ENCODE results near the gene PEX10.
"Not testable (repeated sequence)": the region's sequence is repeated elsewhere in the genome, so short reads cannot be mapped to it uniquely, and the experiment has no call there.

PEX10 gene
- total RNA-seq, result 8.5 to 33.8 (median 20.5) reads per million in 18 experiments

DNA sequence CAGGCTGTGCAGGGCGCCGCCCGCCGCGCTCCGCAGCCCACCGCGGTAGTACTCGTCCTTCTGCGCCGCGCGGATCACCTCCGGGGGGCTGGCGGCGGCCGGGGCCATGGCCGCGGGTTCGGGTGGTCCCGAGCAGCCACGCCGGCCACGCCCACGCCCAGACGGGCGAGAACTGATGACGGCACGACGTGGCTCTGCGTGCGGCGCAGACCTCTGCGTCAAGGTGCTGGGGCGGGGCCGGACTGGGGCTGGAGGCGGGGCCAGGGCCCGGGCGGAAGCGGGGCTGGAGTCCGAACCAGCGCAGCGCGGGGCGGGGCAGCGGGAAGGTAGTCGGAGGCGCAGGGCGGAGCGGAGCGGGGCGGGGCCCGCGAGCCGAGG lies at the start of gene PEX10:
Gene PEX10, minus strand, starts transcription at position 170 of the 378 bp plus-strand sequence. Its CDS starts 62 bp downstream, at position 108.
- DNase-seq, result peak; percentile 98

DNA sequence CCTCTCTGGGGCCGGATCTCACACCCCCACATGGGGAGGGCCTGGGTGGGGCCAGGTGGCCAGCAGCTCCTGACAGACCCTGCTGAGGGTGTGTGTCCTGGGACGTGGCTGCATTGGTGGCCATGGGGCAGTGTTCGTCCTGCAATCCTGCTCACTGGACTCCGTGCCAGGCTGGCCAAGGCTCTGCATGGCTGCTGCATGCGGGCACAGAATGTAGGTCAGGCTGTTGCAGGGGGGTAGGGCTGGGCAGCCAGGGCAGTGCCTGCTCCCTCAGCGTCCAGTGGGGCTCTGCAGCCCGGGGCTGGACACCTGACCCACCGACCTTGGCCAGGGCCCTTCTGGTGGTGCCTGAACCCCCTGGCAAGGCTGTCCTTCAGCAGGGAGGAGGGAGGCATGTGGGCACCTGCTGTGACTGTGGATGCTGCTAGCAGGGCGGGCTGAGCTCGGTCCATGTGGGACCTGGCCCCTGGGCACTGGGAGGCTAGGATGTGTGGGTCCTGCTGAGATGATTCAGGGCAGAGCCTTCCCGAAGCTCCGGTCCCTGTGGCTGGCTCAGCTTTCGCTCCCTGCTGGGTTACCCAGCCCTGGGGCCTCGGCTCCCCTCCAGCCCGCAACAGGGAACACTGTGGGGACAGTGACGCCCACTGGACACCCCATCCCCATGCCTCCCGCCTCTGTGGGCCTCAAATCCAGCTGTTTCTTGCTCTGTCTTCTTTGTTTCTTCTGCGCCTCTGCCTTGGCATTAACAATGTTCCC lies 48.8 kb upstream of the PEX10 start:
- no peak for DNase-seq

DNA sequence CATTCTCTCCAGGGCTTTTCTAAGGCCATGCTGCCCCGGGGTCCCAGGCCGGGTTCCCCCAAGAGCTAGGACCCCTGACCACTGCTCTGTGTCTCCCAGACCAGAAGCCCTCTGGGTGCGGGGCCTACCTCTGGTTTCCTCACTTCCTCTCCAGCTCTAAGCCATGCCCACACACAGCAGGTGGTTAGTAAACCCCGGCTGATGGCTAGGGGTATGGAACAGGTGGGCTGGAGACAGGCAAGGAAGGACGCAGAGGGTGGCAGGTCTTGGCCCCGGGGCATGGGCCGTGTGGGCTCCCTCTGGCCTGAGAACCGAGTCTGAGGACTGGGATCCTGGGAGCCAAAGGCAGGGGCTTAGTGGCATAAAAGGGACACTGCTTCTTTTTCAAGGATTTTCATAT lies 47.8 kb upstream of the PEX10 start:
- no peak for DNase-seq

DNA sequence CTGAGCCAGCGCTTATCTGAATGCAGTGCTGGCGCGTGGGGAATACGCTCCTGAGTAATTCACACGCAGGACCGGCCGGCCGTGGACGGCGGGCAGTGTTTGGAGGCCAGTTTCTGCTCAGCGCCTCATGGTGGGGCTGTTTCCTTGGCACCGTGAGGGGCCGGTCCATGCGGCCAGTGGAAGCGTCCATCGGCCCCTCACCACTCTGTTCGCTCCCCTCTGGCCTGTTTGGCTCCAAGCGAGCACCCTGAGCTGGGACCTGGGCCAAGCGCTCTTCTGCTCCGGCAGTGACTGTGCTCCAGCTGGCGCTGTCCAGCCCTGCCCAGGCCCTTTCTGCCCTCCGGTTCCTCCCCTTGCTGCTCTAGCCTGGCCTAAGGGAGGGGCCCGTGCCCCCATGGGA lies 47.4 kb upstream of the PEX10 start:
- DNase-seq, result no peak

DNA sequence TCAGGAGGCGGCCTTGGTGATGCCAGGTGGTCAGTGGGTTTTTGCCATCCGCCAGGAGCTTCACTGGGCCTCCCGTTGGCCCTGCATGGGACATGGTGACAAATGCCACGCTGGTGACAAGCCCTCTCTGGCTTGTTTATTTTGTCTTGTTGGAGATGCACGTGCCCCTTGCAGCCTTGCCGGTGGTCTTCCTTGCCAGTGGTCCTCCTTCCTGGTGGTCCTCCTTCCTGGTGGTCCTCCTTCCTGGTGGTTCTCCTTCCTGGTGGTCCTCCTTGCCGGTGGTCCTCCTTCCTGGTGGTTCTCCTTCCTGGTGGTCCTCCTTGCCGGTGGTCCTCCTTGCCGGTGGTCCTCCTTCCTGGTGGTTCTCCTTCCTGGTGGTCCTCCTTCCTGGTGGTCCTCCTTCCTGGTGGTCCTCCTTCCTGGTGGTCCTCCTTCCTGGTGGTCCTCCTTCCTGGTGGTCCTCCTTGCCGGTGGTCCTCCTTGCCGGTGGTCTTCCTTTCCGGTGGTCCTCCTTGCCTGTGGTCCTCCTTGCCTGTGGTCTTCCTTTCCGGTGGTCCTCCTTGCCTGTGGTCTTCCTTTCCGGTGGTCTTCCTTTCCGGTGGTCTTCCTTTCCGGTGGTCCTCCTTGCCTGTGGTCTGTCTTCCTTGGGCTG lies 46.9 kb upstream of the PEX10 start:
- not testable (repeated sequence) for DNase-seq

DNA sequence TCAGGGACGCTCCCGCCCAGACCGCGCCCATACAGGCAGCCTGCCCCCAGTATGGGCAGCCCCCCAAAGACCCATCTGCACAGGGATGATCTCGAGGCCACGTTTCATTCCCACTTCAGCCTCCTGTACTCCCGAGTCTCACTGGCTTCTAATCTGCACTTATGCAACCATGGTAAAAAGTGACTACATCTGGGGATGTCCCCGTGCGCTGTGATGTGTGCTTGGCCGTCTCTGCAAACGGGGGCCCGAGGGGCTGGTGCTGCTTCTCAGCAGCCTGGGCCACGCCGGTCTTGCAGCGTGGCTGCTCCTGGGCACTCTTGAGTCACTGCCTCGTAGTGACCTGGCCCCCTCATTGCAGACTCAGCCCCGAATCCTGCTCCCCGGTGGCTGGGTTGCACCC lies 46.3 kb upstream of the PEX10 start:
- DNase-seq, result no peak

DNA sequence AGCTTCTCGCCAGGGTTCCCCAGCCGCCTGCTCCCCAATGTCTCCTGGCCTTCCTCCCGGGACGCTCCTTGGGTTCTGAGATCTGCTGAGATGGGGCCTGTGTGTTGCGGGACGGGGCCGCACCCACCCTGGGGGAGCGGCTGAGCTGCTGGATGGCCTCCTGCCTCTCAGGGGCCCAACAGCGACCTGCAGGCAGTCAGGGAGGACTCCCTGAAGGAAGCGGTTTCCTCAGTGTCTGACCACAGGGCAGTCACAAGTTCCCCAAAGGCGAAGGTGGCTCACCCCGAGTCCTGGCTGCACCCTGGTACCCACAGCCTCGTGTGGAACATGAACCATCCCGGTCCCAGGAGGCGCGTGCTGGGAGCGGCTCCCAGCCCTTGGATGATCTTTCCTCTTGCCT lies 45.1 kb upstream of the PEX10 start:
- no peak for DNase-seq

DNA sequence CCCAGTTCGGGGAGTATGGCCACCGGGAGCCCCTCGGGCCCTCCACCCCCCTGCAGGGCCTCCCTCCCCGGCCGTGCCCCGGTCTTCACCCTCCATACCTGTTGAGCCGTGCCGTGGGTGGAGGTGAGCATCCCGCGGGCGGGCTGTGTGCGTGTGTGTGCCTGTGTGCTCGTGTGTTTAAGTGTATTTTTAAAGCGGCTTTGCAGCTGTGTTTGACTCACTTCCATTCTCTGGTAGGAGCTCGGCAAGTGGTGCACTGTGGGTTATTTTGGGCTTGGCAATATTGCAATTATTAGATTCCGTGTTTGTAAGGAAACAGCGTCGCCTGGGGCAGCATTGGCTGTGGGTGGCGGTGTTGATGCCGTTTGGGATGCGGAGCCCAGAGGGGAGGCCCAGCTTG lies 43.4 kb upstream of the PEX10 start:
- DNase-seq, result no peak

DNA sequence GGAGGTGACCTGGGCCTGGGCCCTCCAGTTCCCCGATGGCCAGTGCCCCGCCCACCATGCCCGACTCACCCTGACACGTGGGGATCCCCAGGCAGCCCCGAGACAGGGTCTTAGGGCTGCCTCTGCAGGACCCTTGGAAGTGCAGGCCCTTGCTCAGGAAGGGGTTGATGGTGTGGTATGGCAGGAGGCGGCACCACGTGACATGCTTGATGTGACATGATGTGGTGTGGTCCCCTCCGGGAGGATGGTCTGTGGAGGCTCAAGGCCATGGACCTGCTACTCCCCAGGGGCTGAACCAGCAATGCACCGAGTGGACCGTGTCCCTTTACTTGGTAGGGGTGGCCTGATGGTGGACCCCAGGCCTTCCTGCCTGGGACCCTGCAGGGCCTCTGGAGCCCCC lies 41.9 kb upstream of the PEX10 start:
- no peak for DNase-seq

DNA sequence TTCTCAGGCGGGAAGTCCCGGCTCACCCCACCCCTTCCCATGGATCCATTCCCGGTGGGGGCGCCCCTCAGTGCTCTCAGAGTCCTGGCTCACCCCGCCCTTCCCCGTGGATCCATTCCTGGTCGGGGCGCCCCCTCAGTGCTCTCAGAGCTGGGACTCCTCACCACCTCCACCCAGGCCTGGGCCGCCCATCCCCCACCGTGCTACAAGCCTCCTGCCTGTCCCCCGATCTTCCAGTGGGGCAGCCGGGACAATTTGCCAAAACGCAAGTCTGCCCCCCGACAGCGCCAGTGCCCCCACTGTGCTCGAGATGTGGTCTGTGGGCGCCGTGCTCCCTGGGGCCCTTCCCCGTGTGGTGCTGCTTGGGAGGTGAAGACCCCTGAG lies 40.6 kb upstream of the PEX10 start:
- no peak for DNase-seq

DNA sequence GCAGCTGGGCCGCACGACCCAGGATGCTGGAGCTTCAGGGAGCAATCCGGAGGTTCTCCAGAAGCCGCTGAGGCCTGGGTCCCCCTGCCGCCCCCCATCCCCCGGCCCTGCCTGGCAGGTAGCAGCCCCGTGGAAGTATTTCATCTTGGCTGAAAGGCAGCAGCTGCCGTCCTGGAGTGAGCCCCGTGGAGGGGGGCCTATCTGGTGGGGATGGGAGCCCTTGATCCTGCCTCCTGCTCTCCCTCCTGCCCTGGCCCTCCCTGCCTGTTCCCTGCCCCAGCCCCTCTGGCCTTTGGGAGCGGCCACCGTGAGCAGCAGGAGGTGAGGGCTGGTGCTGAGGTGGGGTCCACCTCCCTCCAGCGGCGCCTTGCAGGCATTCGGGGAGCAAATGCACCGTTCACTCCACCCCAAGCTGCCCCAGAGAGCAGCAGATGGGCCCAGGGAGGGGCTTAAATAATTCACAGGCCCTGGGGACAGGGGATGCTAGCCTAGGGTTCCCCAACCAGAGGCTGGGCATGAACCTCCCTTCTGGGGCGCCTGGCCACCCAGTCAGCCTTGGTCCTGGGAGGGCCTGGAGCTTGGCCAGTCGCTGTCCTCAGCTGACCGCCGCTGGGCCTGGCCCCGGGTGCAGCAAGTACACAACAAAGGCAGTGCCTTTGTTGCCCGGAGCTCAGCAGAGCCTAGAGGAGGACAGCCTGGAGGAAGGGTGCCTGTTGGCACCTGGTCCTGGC lies 40.0 kb upstream of the PEX10 start:
- no peak for DNase-seq

DNA sequence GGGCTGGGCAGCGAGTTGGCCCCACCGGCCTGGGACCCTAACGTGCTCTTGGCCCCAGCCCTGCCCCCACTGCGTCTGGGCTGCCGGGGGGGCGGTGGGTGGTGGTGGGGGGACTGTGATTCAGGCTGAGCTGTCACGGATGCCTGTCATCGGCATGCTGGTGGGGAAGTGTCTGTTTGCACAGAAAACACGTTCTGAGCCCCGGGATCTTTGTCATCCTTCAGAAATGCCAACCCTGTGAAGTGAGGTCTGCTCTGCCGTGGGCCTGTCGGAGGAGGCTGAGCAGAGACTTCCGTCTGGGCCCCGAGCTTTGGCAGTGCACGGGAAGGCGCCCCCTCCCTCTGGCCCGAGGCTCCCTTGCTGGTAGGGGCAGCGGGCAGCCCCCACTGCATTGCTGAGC lies 39.4 kb upstream of the PEX10 start:
- DNase-seq, result no peak

DNA sequence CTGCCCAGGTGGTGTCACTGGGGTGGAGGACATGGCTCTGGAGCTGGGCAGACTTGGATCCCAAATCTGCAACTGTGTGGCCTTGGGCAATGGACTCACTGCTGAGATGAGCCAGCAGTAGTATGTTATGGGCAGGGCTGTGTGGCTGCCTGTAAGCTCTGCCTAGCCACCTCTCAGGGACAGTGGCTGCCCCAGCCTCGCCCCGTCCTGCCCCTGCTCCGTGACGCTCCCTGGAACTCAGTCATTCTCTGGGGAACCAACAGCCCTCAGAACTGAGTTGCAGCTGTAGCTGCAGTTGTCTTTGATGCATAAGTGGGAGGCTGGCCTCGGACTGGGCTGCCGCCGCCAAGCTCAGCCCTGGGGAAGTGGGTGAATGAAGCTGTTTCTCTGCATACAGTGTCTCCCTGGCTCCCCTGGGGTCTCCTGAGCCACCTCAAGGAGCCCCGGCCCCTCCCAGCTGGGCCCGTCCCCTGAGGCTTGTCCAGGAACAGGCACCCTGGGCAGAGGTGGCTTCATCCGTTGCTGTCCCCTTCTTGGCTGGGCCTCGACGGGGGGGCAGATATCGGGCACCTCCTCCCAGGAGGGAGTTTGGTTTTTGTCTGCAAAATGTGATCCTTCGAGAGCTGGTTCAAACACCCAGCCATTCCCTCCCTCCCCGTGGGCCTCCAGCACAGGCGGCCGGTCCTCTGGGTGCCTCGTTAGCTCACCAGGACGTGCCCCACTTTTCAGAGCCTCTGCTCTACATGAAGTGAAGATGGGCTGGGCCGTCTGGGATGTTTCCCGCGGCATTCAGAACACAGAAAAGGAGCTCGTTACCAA lies 37.5 kb upstream of the PEX10 start:
- DNase-seq, result no peak

DNA sequence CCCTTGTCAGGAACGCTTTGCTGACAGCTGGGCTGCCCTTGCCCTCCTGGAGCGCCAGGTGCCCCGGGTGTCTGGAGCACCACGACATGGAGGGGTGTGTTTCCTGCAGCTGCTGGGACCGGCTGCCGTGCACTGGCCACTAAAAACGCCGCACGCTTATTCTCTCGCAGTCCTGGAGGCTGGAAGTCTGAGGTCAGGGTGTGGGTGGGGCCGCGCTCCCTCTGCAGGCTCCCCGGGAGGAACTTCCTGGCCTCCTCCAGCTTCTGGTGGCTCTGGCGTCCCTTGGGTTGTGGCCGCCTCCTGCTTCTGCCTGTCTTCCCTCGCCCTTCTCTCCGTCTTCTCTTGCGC lies 35.7 kb upstream of the PEX10 start:
- DNase-seq, result peak in 1 of 2 donors; percentile 4

DNA sequence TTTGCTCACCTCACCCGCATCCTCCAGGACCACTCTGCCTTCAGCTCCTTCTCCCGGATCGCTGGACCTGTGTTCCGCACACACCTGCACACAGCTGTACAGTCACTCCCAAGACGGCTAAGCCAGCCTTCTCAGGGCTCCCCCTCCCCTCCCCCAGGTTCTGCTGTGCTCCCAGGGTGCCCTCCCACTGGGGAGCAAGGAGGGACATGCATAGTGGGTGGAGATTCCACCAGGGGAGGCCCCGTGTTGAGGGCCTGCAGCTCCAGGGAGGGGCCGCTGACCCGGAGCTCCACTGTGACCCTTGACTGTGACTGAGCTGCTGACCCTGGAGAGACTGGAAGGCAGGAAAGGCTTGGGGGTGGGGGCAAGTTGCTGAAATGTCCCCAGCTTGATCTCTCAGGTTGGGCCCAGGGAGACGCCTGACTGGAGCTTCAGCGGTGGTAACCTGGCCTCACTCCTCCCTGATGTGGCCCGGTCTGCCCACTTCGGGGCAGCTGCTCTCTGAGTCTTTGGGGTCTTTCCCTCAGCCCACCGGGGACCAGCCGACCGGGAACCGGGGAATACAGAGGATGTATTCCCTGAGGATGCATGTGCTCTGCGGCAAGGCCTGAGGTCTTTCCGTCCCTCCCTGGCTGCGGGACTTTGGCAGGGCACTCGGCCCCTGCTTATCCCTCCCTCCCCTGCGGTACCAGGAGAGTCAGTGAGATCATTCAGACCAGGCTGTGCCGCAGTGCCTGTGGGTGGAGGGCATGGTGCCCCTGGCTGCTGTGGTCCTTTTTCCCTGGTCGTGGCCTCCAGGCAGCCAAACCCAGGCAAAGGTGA lies 35.1 kb upstream of the PEX10 start:
- no peak for DNase-seq

DNA sequence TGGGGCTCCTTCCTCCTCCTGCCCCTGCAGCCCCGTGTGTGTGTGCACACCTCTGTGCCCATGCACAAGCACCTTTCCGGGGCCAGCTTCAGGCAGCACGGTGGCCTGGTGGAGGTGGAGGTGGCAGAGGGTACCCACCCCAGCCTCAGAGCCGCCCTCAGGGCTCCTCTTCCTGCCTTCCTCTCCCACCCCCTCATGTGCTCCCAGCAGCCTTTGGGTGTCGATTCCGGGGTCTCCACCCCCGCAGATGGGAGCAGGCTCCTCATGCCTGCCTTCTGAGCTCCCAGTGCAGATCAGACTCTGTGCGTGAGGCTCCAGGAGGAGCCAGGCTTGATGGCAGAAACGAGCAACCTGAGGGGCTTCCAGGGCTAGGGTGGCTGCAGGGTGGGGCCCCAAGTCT lies 34.5 kb upstream of the PEX10 start:
- DNase-seq, result no peak

DNA sequence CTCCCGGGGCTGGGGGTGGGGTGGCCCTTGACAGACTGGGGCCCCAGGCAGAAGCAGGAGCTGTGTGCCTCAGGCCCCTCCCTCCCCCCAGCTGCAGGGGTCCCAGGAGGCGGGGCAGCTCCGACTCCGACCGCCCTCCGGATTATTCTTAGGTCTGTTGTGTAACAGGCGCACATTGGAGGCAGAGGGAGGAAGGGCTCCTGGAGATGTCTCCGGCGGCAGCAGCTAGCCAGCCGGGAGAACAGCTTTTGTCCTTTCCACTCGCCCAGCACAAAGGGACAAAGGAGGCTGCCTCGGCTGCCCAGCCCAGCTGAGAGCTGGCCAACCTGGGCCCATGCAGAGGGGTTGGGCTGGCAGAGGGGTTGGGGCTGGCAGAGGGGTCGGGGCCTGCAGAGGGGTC lies 34.0 kb upstream of the PEX10 start:
- no peak for DNase-seq

DNA sequence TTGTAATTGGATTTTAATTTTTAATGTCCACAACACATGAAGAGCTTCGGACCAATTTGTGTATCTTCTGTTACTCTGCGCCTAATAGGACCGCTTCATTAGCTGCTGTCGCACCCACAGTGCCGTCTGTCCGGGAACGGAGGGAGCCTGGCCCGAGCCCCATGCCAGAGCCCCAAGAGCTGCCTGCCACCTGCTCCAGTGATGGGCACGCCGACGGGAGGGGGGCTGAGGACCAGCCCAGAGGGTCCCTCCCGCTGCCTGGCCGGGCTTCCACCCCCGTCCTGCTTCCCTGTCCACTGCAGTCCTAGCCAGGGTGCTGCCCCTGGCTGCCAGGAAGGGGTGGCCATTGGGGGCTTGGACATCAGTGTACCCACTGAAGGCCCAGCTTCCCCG lies 33.5 kb upstream of the PEX10 start:
- DNase-seq, result no peak

DNA sequence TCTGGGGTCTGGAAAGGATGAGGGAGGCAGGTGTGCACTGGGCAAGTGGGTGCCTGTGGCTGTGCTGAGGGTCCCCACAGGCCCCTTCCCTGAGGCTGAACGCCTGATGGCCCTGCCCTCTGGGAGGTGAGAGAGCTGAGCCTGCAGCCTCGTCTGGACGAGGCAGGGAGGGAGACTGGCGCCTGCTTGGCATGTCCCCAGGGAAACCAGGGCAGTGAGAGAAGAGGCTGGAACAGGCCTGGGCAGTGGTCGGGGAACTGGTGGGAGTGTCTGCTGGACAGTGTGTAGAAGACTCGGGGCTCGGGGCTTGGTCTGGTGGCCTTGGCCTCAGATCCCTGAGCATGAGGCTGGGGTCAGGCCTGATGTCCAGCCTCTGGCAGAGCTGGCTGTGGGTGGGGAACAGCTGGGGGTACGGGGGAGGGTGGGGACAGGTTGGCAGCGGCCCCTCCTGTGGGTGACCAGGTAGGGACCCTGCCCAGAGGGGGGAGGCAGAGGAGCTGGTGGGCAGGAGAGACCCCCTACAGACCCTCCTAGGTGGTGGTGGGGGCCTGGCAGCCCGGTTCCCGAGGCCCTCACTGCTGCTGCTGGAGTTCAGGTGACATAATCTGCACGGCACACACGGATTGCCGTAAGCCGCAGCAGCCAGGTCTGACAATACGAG lies 32.9 kb upstream of the PEX10 start:
- no peak for DNase-seq

DNA sequence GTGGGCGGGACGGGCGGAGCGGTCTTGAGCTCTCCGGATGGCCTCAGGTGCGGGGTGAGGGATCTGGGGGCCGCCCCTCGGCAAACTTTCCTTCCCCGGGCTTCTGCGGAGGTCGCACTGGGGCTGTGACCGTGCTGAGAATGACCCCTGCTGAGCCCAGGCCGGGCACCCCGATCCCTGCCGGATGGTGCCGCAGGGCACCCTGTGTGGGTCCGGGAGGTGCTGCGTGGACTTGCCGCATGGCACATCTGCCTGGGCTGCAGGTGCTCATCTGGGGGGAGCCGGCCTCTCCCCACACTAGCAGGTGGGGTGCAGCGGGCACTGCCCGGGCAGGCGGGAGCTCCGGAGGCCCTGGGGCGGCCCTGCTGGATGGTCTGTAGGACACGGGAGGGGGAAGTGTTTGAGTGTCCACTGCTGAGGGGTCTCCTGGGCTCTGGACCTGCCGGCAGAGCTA lies 31.8 kb upstream of the PEX10 start:
- no peak for DNase-seq
